Mesenchymal stem cell (in vitro differentiated cells and primary cell): ENCODE data around the gene CHMP4A.

Experiments used
- DNase-seq: peaks from one replicate; pipeline ENCODE4 v3.0.0-alpha.2; 2013
- H2AFZ ChIP-seq: one replicate; pipeline ENCODE4 v1.6.1; 2013; ENCODE audit warnings: low read depth, mild to moderate bottlenecking, control low read depth, inconsistent platforms, low read length, moderate library complexity
- H2AK5ac ChIP-seq: 2 replicates; pipeline ENCODE4 v1.6.1; 2013; ENCODE audit warnings: low read length, moderate library complexity, mild to moderate bottlenecking, inconsistent platforms; ENCODE audit not compliant: severe bottlenecking
- H2BK120ac ChIP-seq: one replicate; pipeline ENCODE4 v1.6.1; 2013; ENCODE audit warnings: low read depth, mild to moderate bottlenecking, inconsistent platforms, low read length, moderate library complexity
- H2BK12ac ChIP-seq, 2 experiments: one replicate each; pipeline ENCODE4 v1.6.1; 2013; ENCODE audit warnings: inconsistent platforms in 2 of 2, low read length in 2 of 2, mild to moderate bottlenecking in 2 of 2, moderate library complexity in 2 of 2, control low read depth in 1 of 2
- H2BK15ac ChIP-seq: one replicate; pipeline ENCODE4 v1.6.1; 2013; ENCODE audit warnings: mild to moderate bottlenecking, low read depth, inconsistent platforms; ENCODE audit not compliant: poor library complexity, severe bottlenecking
- H2BK5ac ChIP-seq: 2 replicates; pipeline ENCODE4 v1.6.1; 2013; ENCODE audit warnings: low read depth, mild to moderate bottlenecking, low read length, control low read depth, inconsistent platforms; ENCODE audit not compliant: poor library complexity, severe bottlenecking
- H3K14ac ChIP-seq, 2 experiments: one replicate each; pipeline ENCODE4 v1.6.1; 2013; ENCODE audit warnings: inconsistent platforms in 2 of 2, low read length in 2 of 2, control low read depth in 1 of 2, mild to moderate bottlenecking in 1 of 2, moderate library complexity in 1 of 2
- H3K18ac ChIP-seq, 2 experiments: one replicate each; pipeline ENCODE4 v1.6.1; 2013; ENCODE audit warnings: inconsistent platforms in 2 of 2, low read length in 2 of 2, control low read depth in 1 of 2, low read depth in 1 of 2, mild to moderate bottlenecking in 1 of 2
- H3K23ac ChIP-seq, 2 experiments: one replicate each; pipeline ENCODE4 v1.6.1; 2013; ENCODE audit warnings: inconsistent platforms in 2 of 2, low read length in 2 of 2, mild to moderate bottlenecking in 2 of 2, moderate library complexity in 2 of 2, control low read depth in 1 of 2
- H3K27ac ChIP-seq: 2 replicates; pipeline ENCODE4 v1.5.1; 2013; ENCODE audit warnings: mild to moderate bottlenecking, moderate library complexity, low read length, control low read depth, inconsistent platforms; ENCODE audit not compliant: poor library complexity, severe bottlenecking
- H3K27me3 ChIP-seq, 2 experiments: 2 replicates each; pipeline versions ENCODE4 v1.6.1 to v1.7.0; 2013; ENCODE audit warnings: low read length in 2 of 2, mild to moderate bottlenecking in 2 of 2, moderate library complexity in 2 of 2, control low read depth in 1 of 2, inconsistent platforms in 1 of 2; ENCODE audit not compliant: control insufficient read depth in 1 of 2, insufficient read depth in 1 of 2
- H3K36me3 ChIP-seq, 2 experiments: 2 replicates each; pipeline versions ENCODE4 v1.6.1 to v1.7.0; 2013; ENCODE audit warnings: low read length in 2 of 2, control low read depth in 1 of 2, inconsistent platforms in 1 of 2, low read depth in 1 of 2, mild to moderate bottlenecking in 1 of 2; ENCODE audit not compliant: insufficient read depth in 2 of 2, control insufficient read depth in 1 of 2
- H3K4ac ChIP-seq, 2 experiments: one replicate each; pipeline ENCODE4 v1.6.1; 2013; ENCODE audit warnings: inconsistent platforms in 2 of 2, low read length in 2 of 2, mild to moderate bottlenecking in 2 of 2, moderate library complexity in 2 of 2, control low read depth in 1 of 2, low read depth in 1 of 2
- H3K4me1 ChIP-seq: 2 replicates; pipeline ENCODE4 v1.6.1; 2013; ENCODE audit warnings: low read depth, low read length, control low read depth; ENCODE audit not compliant: control insufficient read depth, insufficient read depth
- H3K4me2 ChIP-seq: 2 replicates; pipeline ENCODE4 v1.6.1; 2013; ENCODE audit warnings: low read length, mild to moderate bottlenecking, inconsistent platforms; ENCODE audit not compliant: poor library complexity, severe bottlenecking
- H3K4me3 ChIP-seq, 2 experiments: 2 replicates each; pipeline versions ENCODE4 v1.5.1 to v1.7.0; 2013; ENCODE audit warnings: low read length in 2 of 2, mild to moderate bottlenecking in 2 of 2, control low read depth in 1 of 2, low read depth in 1 of 2; ENCODE audit not compliant: insufficient read depth in 1 of 2
- H3K79me1 ChIP-seq: replicated peaks from 2 replicates; pipeline ENCODE4 v1.6.1; 2013; ENCODE audit warnings: mild to moderate bottlenecking, control low read depth, low read length, inconsistent platforms; ENCODE audit not compliant: poor library complexity, severe bottlenecking
- H3K9ac ChIP-seq: 2 replicates; pipeline ENCODE4 v1.7.0; 2013; ENCODE audit warnings: mild to moderate bottlenecking, low read length, moderate library complexity
- H3K9me3 ChIP-seq: 2 replicates; pipeline ENCODE4 v1.7.0; 2013; ENCODE audit warnings: mild to moderate bottlenecking, low read length; ENCODE audit not compliant: control insufficient read depth
- H4K8ac ChIP-seq: one replicate; pipeline ENCODE4 v1.6.1; 2013; ENCODE audit warnings: inconsistent platforms, mild to moderate bottlenecking, low read length, moderate library complexity
- H4K91ac ChIP-seq: one replicate; pipeline ENCODE4 v1.6.1; 2013; ENCODE audit warnings: mild to moderate bottlenecking, low read length, inconsistent platforms
- WGBS: methylation state at CpG from one replicate; pipeline ENCODE4 v1.1.7; 2013; ENCODE audit warnings: mixed read lengths; 5-methylcytosine and 5-hydroxymethylcytosine counted together

The CHMP4A gene

GRCh38 chr14:24256960-24257359 lies 43.7 kb upstream of the CHMP4A start:
- H4K8ac ChIP-seq: no peak overlapping the region
- H3K14ac ChIP-seq: no peak overlapping the region
- H3K23ac ChIP-seq: no peak overlapping the region
- H2BK5ac ChIP-seq: no peak overlapping the region
- H3K4me1 ChIP-seq: peaks cover 12% of the 10 kb centered on the region
- no peak overlapping the region for H3K4ac ChIP-seq
- H2AK5ac ChIP-seq: no peak overlapping the region
- peaks cover 18 to 42% of the 10 kb centered on the region in 2 experiments for H3K36me3 ChIP-seq
- no peak overlapping the region for H3K27ac ChIP-seq
- no peak overlapping the region for H2BK15ac ChIP-seq
- WGBS: 81% methylated on average over 4 of the region's 4 CpGs
- H2AFZ ChIP-seq: no peak overlapping the region
- H3K4me2 ChIP-seq: no peak overlapping the region
- no peak for DNase-seq
- no peak overlapping the region for H3K9ac ChIP-seq
- H3K27me3 ChIP-seq: no peaks in the 10 kb centered on the region
- no peaks in the 10 kb centered on the region for H3K79me1 ChIP-seq
- H4K91ac ChIP-seq: no peak overlapping the region
- H3K18ac ChIP-seq: no peak overlapping the region
- H3K9me3 ChIP-seq: no peaks in the 10 kb centered on the region
- H2BK120ac ChIP-seq: no peak overlapping the region
- no peak overlapping the region for H3K4me3 ChIP-seq
- no peak overlapping the region for H2BK12ac ChIP-seq

GRCh38 chr14:24255931-24256711 lies 42.8 kb upstream of the CHMP4A start:
- H3K9ac ChIP-seq: no peak overlapping the region
- no peak overlapping the region for H2BK15ac ChIP-seq
- no peak overlapping the region for H2BK12ac ChIP-seq
- H3K4ac ChIP-seq: no peak overlapping the region
- no peaks in the 10 kb centered on the region for H3K79me1 ChIP-seq
- H3K27ac ChIP-seq: no peak overlapping the region
- H3K23ac ChIP-seq: no peak overlapping the region
- H3K4me3 ChIP-seq: no peak overlapping the region
- H4K8ac ChIP-seq: no peak overlapping the region
- 94% methylated on average over 12 of the region's 12 CpGs for WGBS
- H3K4me2 ChIP-seq: no peak overlapping the region
- peaks cover 12% of the 10 kb centered on the region for H3K4me1 ChIP-seq
- H3K36me3 ChIP-seq: peaks cover 18 to 38% of the 10 kb centered on the region in 2 experiments
- H2AFZ ChIP-seq: no peak overlapping the region
- H3K9me3 ChIP-seq: no peaks in the 10 kb centered on the region
- no peak overlapping the region for H2BK5ac ChIP-seq
- no peak overlapping the region for H3K18ac ChIP-seq
- no peak overlapping the region for H2AK5ac ChIP-seq
- H2BK120ac ChIP-seq: no peak overlapping the region
- no peak overlapping the region for H3K14ac ChIP-seq
- no peaks in the 10 kb centered on the region for H3K27me3 ChIP-seq
- no peak for DNase-seq
- no peak overlapping the region for H4K91ac ChIP-seq

GRCh38 chr14:24255438-24255837 lies 42.1 kb upstream of the CHMP4A start:
- Histone ChIP-seq H3K27me3 (no peaks in the 10 kb centered on the region), H2BK5ac (no peak overlapping the region), H3K27ac (no peak overlapping the region), H3K4me1 (peaks cover 12% of the 10 kb centered on the region), H3K36me3 (peaks cover 18 to 34% of the 10 kb centered on the region in 2 experiments), H3K14ac (no peak overlapping the region), H2BK15ac (no peak overlapping the region), H2AFZ (no peak overlapping the region), H3K9me3 (no peaks in the 10 kb centered on the region), H3K79me1 (no peaks in the 10 kb centered on the region), H3K23ac (no peak overlapping the region), H4K8ac (no peak overlapping the region), H3K4me2 (no peak overlapping the region), H2BK120ac (no peak overlapping the region), H3K18ac (no peak overlapping the region), H3K4ac (no peak overlapping the region), H3K9ac (no peak overlapping the region), H4K91ac (no peak overlapping the region), H2BK12ac (no peak overlapping the region), H3K4me3 (no peak overlapping the region), H2AK5ac (no peak overlapping the region)
- no peak for DNase-seq
- WGBS: 90% methylated on average over 7 of the region's 8 CpGs

- Histone ChIP-seq H4K8ac (no peak overlapping the region), H3K27me3 (no peaks in the 10 kb centered on the region), H3K36me3 (peaks cover 18 to 32% of the 10 kb centered on the region in 2 experiments), H3K79me1 (no peaks in the 10 kb centered on the region), H2AK5ac (no peak overlapping the region), H3K9ac (no peak overlapping the region), H2BK15ac (no peak overlapping the region), H3K18ac (no peak overlapping the region), H2AFZ (no peak overlapping the region), H2BK12ac (no peak overlapping the region), H3K14ac (peak overlapping the region in 1 of 2 experiments; percentile 37), H3K4ac (no peak overlapping the region), H3K4me1 (peaks cover 12% of the 10 kb centered on the region), H3K23ac (no peak overlapping the region), H3K9me3 (no peaks in the 10 kb centered on the region), H2BK5ac (no peak overlapping the region), H2BK120ac (no peak overlapping the region), H4K91ac (peak overlapping the region; percentile 19), H3K27ac (no peak overlapping the region), H3K4me3 (no peak overlapping the region), H3K4me2 (no peak overlapping the region)
- no peak for DNase-seq
- WGBS: 94% methylated on average over 19 of the region's 19 CpGs
Observed at GRCh38 chr14:24254630-24255392, 41.5 kb upstream of the CHMP4A start.
